Measurements from ENCODE around the gene LARGE1.
A peak's percentile ranks its signal among the peaks of the same experiment; 100 is the strongest.

Gene LARGE1

GRCh38 chr22:33539902-33540751 is 380.1 kb downstream of the LARGE1 start:
- Histone ChIP-seq H3K9ac (no peak overlapping the region), H3K4me3 (no peak overlapping the region), H4K20me1 (no peaks in the 10 kb centered on the region), H3K27me3 (no peaks in the 10 kb centered on the region), H3K36me3 (peaks cover 0 to 31% (median 4%) of the 10 kb centered on the region in 11 experiments; a peak in 6 of 22 replicates), H3K9me3 (replicated peaks in 1 of 11) (peaks cover 0 to 4% (median 0%) of the 10 kb centered on the region in 11 experiments; a peak in 7 of 22 replicates), H3K4me2 (peak overlapping the region in 10 of 11 experiments; percentile 30 to 68 (median 46); a peak in 19 of 22 replicates), H3K27ac (peak overlapping the region in 8 of 11 experiments; percentile 7 to 40 (median 30); a peak in 8 of 22 replicates), H3K4me1 (peaks cover 20 to 71% (median 60%) of the 10 kb centered on the region in 10 experiments)
- TF ChIP-seq Cebpa-rat (IDR thresholded peaks at IDR 0.05) = no peak

GRCh38 chr22:33539202-33539901 is 380.9 kb downstream of the LARGE1 start:
- Histone ChIP-seq H3K27ac (peak overlapping the region in 8 of 11 experiments; percentile 11 to 40 (median 30); a peak in 8 of 22 replicates), H3K4me3 (no peak overlapping the region; a peak in 1 of 20 replicates), H3K9ac (no peak overlapping the region), H3K27me3 (no peaks in the 10 kb centered on the region), H3K4me1 (peaks cover 14 to 63% (median 53%) of the 10 kb centered on the region in 10 experiments), H3K9me3 (replicated peaks in 1 of 11) (no peaks in the 10 kb centered on the region; a peak in 2 of 22 replicates), H3K4me2 (peak overlapping the region in 10 of 11 experiments; percentile 30 to 68 (median 46); a peak in 19 of 22 replicates), H4K20me1 (no peaks in the 10 kb centered on the region), H3K36me3 (peaks cover 0 to 38% (median 4%) of the 10 kb centered on the region in 11 experiments; a peak in 7 of 22 replicates)
- no peak for TF ChIP-seq Cebpa-rat (IDR thresholded peaks at IDR 0.05)

DNA sequence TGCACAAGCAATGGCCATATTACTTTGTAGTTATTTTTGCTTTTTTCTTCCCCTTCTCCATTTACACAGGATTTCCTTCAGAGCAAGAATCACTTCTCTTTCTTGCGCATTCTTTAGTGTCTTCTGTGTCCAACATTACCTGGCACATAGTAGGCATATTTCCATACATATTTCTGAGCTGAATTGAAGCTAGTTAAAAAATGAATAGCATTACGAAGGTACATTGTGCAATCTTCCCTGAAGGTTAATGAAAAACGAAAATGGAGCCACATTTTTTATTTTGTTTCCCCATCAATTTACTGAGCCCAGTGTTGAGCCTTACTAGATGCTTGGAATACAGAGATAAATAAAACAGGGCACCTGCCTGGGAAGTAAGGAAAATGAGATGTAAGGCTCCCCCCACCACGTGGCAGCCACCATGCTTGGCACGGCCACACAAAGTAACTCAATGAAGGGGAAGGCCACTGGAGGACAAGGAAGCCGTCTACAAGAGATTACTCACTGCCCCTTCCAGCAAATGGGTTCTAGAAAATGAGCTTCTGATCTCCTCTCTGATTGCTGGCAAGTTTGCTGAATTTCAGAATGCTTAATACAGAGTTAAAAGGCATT is 381.9 kb downstream of the LARGE1 start:
- no peaks in the 10 kb centered on the region; a peak in 2 of 22 replicates for H3K9me3 ChIP-seq (replicated peaks in 1 of 11)
- H3K36me3 ChIP-seq = peaks cover 0 to 28% (median 4%) of the 10 kb centered on the region in 11 experiments; a peak in 6 of 22 replicates
- no peak for TF ChIP-seq Cebpa-rat (IDR thresholded peaks at IDR 0.05)
- H4K20me1 ChIP-seq = no peaks in the 10 kb centered on the region
- peaks cover 14 to 54% (median 45%) of the 10 kb centered on the region in 10 experiments for H3K4me1 ChIP-seq
- H3K9ac ChIP-seq = no peak overlapping the region
- H3K27me3 ChIP-seq = no peaks in the 10 kb centered on the region
- no peak overlapping the region for H3K4me3 ChIP-seq
- peak overlapping the region in 6 of 11 experiments; percentile 6 to 35 (median 18); a peak in 6 of 22 replicates for H3K27ac ChIP-seq
- peak overlapping the region in 10 of 11 experiments; percentile 19 to 70 (median 40); a peak in 18 of 22 replicates for H3K4me2 ChIP-seq

GRCh38 chr22:33537059-33537458 is 383.2 kb downstream of the LARGE1 start:
- Histone ChIP-seq H3K4me3 (no peak overlapping the region), H4K20me1 (no peaks in the 10 kb centered on the region), H3K4me1 (peaks cover 14 to 40% (median 32%) of the 10 kb centered on the region in 10 experiments), H3K27me3 (no peaks in the 10 kb centered on the region), H3K27ac (no peak overlapping the region), H3K4me2 (no peak overlapping the region), H3K36me3 (peaks cover 0 to 37% (median 4%) of the 10 kb centered on the region in 11 experiments; a peak in 6 of 22 replicates), H3K9ac (no peak overlapping the region), H3K9me3 (replicated peaks in 1 of 11) (no peaks in the 10 kb centered on the region; a peak in 2 of 22 replicates)
- no peak for TF ChIP-seq Cebpa-rat (IDR thresholded peaks at IDR 0.05)

- no peak for TF ChIP-seq Cebpa-rat (IDR thresholded peaks at IDR 0.05)
- Histone ChIP-seq H3K9me3 (replicated peaks in 1 of 11) (no peaks in the 10 kb centered on the region; a peak in 2 of 22 replicates), H3K9ac (no peak overlapping the region), H3K4me2 (no peak overlapping the region), H3K27ac (no peak overlapping the region), H3K36me3 (peaks cover 0 to 43% (median 4%) of the 10 kb centered on the region in 11 experiments; a peak in 6 of 22 replicates), H3K27me3 (no peaks in the 10 kb centered on the region), H4K20me1 (no peaks in the 10 kb centered on the region), H3K4me1 (peaks cover 14 to 33% (median 27%) of the 10 kb centered on the region in 10 experiments), H3K4me3 (no peak overlapping the region)
Observed at GRCh38 chr22:33535937-33536875, 384.1 kb downstream of the LARGE1 start.

- peaks cover 0 to 46% (median 0%) of the 10 kb centered on the region in 11 experiments; a peak in 5 of 22 replicates for H3K36me3 ChIP-seq
- no peaks in the 10 kb centered on the region for H3K27me3 ChIP-seq
- no peak overlapping the region for H3K9ac ChIP-seq
- peaks cover 18 to 35% (median 25%) of the 10 kb centered on the region in 10 experiments for H3K4me1 ChIP-seq
- no peak for TF ChIP-seq Cebpa-rat (IDR thresholded peaks at IDR 0.05)
- H3K4me3 ChIP-seq = no peak overlapping the region
- peak overlapping the region; percentile 22 to 56 (median 36); a peak in 21 of 22 replicates for H3K4me2 ChIP-seq
- H3K9me3 ChIP-seq (replicated peaks in 1 of 11) = no peaks in the 10 kb centered on the region; a peak in 1 of 22 replicates
- no peaks in the 10 kb centered on the region; a peak in 2 of 22 replicates for H4K20me1 ChIP-seq
- no peak overlapping the region for H3K27ac ChIP-seq
Observed at GRCh38 chr22:33529424-33530113, 390.7 kb downstream of the LARGE1 start.

DNA sequence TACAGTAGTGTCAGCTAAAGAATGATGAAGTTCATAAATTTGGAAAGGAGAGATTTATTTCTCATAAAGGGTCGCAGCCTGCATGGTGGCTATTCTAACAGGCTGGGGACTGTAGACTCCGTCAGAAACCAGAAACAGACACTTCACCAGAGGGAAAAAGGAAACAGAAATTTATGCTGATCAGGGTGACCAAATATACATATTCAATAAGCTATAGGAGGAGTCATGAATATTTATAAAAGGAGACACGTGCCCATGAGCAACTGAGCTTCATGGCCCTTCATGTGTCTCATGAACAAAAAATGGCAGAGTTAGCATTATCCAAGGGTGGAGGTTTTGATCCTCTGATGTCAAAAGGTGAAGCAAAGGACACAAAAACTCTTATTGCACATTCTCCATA is 392.1 kb downstream of the LARGE1 start:
- no peaks in the 10 kb centered on the region for H3K27me3 ChIP-seq
- no peak overlapping the region for H3K9ac ChIP-seq
- H3K4me1 ChIP-seq = peaks cover 22 to 47% (median 38%) of the 10 kb centered on the region in 10 experiments
- H3K4me3 ChIP-seq = no peak overlapping the region
- TF ChIP-seq Cebpa-rat (IDR thresholded peaks at IDR 0.05) = no peak
- peaks cover 0 to 40% (median 0%) of the 10 kb centered on the region in 11 experiments; a peak in 3 of 22 replicates for H3K36me3 ChIP-seq
- H3K4me2 ChIP-seq = no peak overlapping the region
- H4K20me1 ChIP-seq = no peaks in the 10 kb centered on the region; a peak in 2 of 22 replicates
- no peak overlapping the region for H3K27ac ChIP-seq
- no peaks in the 10 kb centered on the region for H3K9me3 ChIP-seq (replicated peaks in 1 of 11)

Measured in BLaER1 treated with 17β-estradiol and CSF1 and Interleukin-3, amounts not matched to agents 10 nM and 100 nM (cell line).